Endothelial cell of umbilical vein (primary cell): ENCODE measurements around the gene TLE1. TPM values are rescaled to one million over a fixed set of nuclear protein-coding genes. Genes with fewer than 3 reads are reported as not detected.

Source experiments
- BruUV-seq: library from RNA; stranded (reverse); fragments of 400-500 nt; replicated peaks from 2 replicates; lab custom pipeline; 2021; lab: Mats Ljungman, UMichigan
- CTCF ChIA-PET: fragments of 300-600, 350-600 bp; sonication (Branson Sonifier 250); formaldehyde crosslinking; loops from one replicate; lab custom pipeline; 2021; ENCODE audit warnings: antibody characterized with exemption, inconsistent platforms; lab: Charles Lee
- POLR2A ChIA-PET: fragments of 300-600, 350-600 bp; sonication (Branson Sonifier 250); formaldehyde crosslinking; loops from one replicate; lab custom pipeline; 2021; ENCODE audit warnings: antibody characterized with exemption, inconsistent platforms; lab: Charles Lee
- DNase-seq: peaks from one replicate; pipeline ENCODE4 v3.0.0-alpha.2; 2011; ENCODE audit warnings: low read depth, low spot score
- FAIRE-seq: peaks from 2 replicates; lab custom pipeline; 2011; peaks lifted over from hg19 to GRCh38; lab: Jason Lieb, UNC
- H2AFZ ChIP-seq: 2 replicates; pipeline ENCODE4 v1.6.0; 2012; ENCODE audit warnings: low read depth, low read length, control low read depth, inconsistent platforms
- H3K27ac ChIP-seq: 2 replicates; pipeline ENCODE4 v1.5.1; 2011; ENCODE audit warnings: low read depth, mild to moderate bottlenecking, control low read depth, low read length, moderate library complexity; ENCODE audit not compliant: insufficient read depth
- H3K27me3 ChIP-seq, 2 experiments: 2 replicates each; pipeline versions ENCODE4 v1.6.0 to v1.6.1; 2011; ENCODE audit warnings: low read length in 2 of 2, mixed read lengths in 1 of 2; ENCODE audit not compliant: control insufficient read depth in 2 of 2, insufficient read depth in 2 of 2
- H3K36me3 ChIP-seq, 2 experiments: 2 replicates in 1 of 2; 3 replicates in 1 of 2; pipeline ENCODE4 v1.5.1; 2011; ENCODE audit warnings: low read length in 2 of 2, mild to moderate bottlenecking in 1 of 2, moderate library complexity in 1 of 2; ENCODE audit not compliant: control insufficient read depth in 2 of 2, insufficient read depth in 2 of 2; ENCODE audit errors: extremely low read depth in 1 of 2
- H3K4me1 ChIP-seq: 3 replicates; pipeline ENCODE4 v1.5.1; 2011; ENCODE audit warnings: mild to moderate bottlenecking, low read length; ENCODE audit not compliant: control insufficient read depth, insufficient read depth; ENCODE audit errors: extremely low read depth
- H3K4me2 ChIP-seq: 2 replicates; pipeline ENCODE4 v1.6.1; 2011; ENCODE audit warnings: low read length, control low read depth, mixed read lengths; ENCODE audit not compliant: insufficient read depth
- H3K4me3 ChIP-seq, 3 experiments: fragments of 200-600 bp in 1 of 3; sonication (generic), shearing (Covaris generic) in 1 of 3; replicated peaks in 1 of 3; 2 replicates each; pipeline ENCODE4 v1.5.1; 2011 to 2016; ENCODE audit warnings: control low read depth in 3 of 3, low read length in 3 of 3, mild to moderate bottlenecking in 2 of 3, inconsistent platforms in 1 of 3, low read depth in 1 of 3, moderate library complexity in 1 of 3; ENCODE audit not compliant: insufficient read depth in 1 of 3
- H3K79me2 ChIP-seq: 2 replicates; pipeline ENCODE4 v1.6.0; 2012; ENCODE audit warnings: low read length, inconsistent platforms; ENCODE audit not compliant: control insufficient read depth, insufficient read depth
- H3K9ac ChIP-seq: replicated peaks from 2 replicates; pipeline ENCODE3; 2011; ENCODE audit warnings: low read length, control low read depth; ENCODE audit not compliant: insufficient read depth; ENCODE audit errors: extremely low read depth
- H3K9me1 ChIP-seq: replicated peaks from 3 replicates; pipeline ENCODE4 v1.6.0; 2011; ENCODE audit warnings: mild to moderate bottlenecking, low read length; ENCODE audit not compliant: control insufficient read depth, insufficient read depth; ENCODE audit errors: extremely low read depth
- H3K9me3 ChIP-seq: replicated peaks from 2 replicates; pipeline ENCODE4 v1.5.1; 2012; ENCODE audit warnings: low read length, inconsistent platforms; ENCODE audit not compliant: control insufficient read depth, insufficient read depth
- H4K20me1 ChIP-seq: replicated peaks from 2 replicates; pipeline ENCODE3; 2011; ENCODE audit warnings: mild to moderate bottlenecking, low read length; ENCODE audit not compliant: control insufficient read depth, insufficient read depth; ENCODE audit errors: extremely low read depth
- CTCF ChIP-seq, 2 donors: IDR thresholded peaks; 1 replicate in 1 of 2; 2 replicates in 1 of 2; pipeline ENCODE4 v1.5.1; 2011; ENCODE audit warnings: low read length in 2 of 2, mild to moderate bottlenecking in 2 of 2, moderate library complexity in 2 of 2, control low read depth in 1 of 2, inconsistent platforms in 1 of 2, low read depth in 1 of 2; ENCODE audit not compliant: insufficient read depth in 1 of 2; ENCODE audit errors: extremely low read depth in 1 of 2
- EZH2 ChIP-seq: IDR thresholded peaks from 2 replicates; pipeline ENCODE4 v1.6.1; 2012; ENCODE audit warnings: borderline replicate concordance, low read depth, mild to moderate bottlenecking, moderate library complexity, low read length, inconsistent platforms; ENCODE audit not compliant: severe bottlenecking
- FOS ChIP-seq: IDR thresholded peaks from 2 replicates; pipeline ENCODE4 v1.6.1; 2011; ENCODE audit warnings: mild to moderate bottlenecking, low read length, moderate library complexity, borderline replicate concordance; ENCODE audit not compliant: insufficient read depth
- GATA2 ChIP-seq: IDR thresholded peaks from 2 replicates; pipeline ENCODE4 v1.7.0; 2011; ENCODE audit warnings: low read depth, mild to moderate bottlenecking, moderate library complexity, mixed read lengths, low read length; ENCODE audit not compliant: insufficient read length, insufficient read depth
- JUN ChIP-seq: IDR thresholded peaks from 2 replicates; pipeline ENCODE4 v1.6.1; 2011; ENCODE audit warnings: borderline replicate concordance, low read depth; ENCODE audit not compliant: insufficient read length, insufficient read depth
- MAX ChIP-seq: IDR thresholded peaks from 2 replicates; pipeline ENCODE4 v1.6.1; 2011; ENCODE audit not compliant: insufficient read depth, insufficient read length
- MYC ChIP-seq: IDR thresholded peaks from one replicate; pipeline ENCODE4 v1.6.1; 2011; ENCODE audit warnings: mild to moderate bottlenecking, low read depth, low read length
- POLR2A ChIP-seq: IDR thresholded peaks from 2 replicates; pipeline ENCODE4 v1.6.1; 2012; ENCODE audit warnings: low read depth, mild to moderate bottlenecking, control low read depth, low read length
- POLR2AphosphoS5 ChIP-seq: IDR thresholded peaks from 2 replicates; pipeline ENCODE4 v1.6.1; 2012; ENCODE audit warnings: low read depth, mild to moderate bottlenecking, control low read depth, low read length, moderate library complexity; ENCODE audit not compliant: insufficient read depth
- dilution Hi-C: fragments of 300-500 bp; cut with MboI; formaldehyde crosslinking; loops from one replicate; pipeline ENCODE4 v1.15.0; 2019; ENCODE audit warnings: low sequenced_read_pairs; ENCODE audit not compliant: extremely low pct_ligation_motif_present
- intact Hi-C: fragments of 100-400 bp; cut with micrococcal nuclease; formaldehyde crosslinking; loops from one replicate; pipeline ENCODE4 v1.10.0; 2022
- polyA plus RNA-seq, 4 experiments: library from polyadenylated mRNA; depleted of rRNA in 3 of 4; stranded (reverse) in 3 of 4; unstranded in 1 of 4; fragments of >200 nt; gene quantifications; 2 replicates each; pipeline versions ENCODE4 v1.2.1 to v1.2.3, GENCODE V29; 2011 to 2012; ENCODE audit warnings: missing spikeins in 1 of 4
- total RNA-seq: library from RNA; stranded (reverse); gene quantifications from 2 replicates; pipeline ENCODE4 v1.2.3, GENCODE V29; 2021

TLE1 gene
- total and polyA plus RNA-seq, 2 donors (not counting 3 experiments of a cell fraction or from before 2014, with no cell fraction given) = 55.0 to 58.2 TPM

- H2AFZ ChIP-seq = no peak overlapping the region
- dilution Hi-C loops (no loop called here), intact Hi-C loops (no loop called here)
- ChIA-PET CTCF (interaction anchor here (0.8 to 1.1 kb wide), 2 partner anchors 52 to 108 kb away, joined by 3 to 4 read pairs; no protein-coding TSS in a partner anchor), POLR2A (no interaction called here)
- no peak overlapping the region for H3K27ac ChIP-seq
- BruUV-seq = no TSS peak
- FAIRE-seq (no peak), DNase-seq (no peak)
- H3K9me3 ChIP-seq = no peaks in the 10 kb centered on the region
- H4K20me1 ChIP-seq = no peaks in the 10 kb centered on the region
- H3K9ac ChIP-seq = no peak overlapping the region
- no peak overlapping the region for H3K4me2 ChIP-seq
- no peak for TF ChIP-seq JUN
- no peak for TF ChIP-seq MAX
- TF ChIP-seq POLR2AphosphoS5 = no peak
- TF ChIP-seq CTCF (IDR thresholded peaks at IDR 0.05; ENCODE audit: extremely low read depth in 1 of 2, insufficient read depth in 1 of 2, low read depth in 1 of 2, low read length in 2 of 2) = no peak
- no peak for TF ChIP-seq GATA2
- TF ChIP-seq POLR2A = no peak
- no peak for TF ChIP-seq MYC
- TF ChIP-seq FOS = no peak
- no peak for TF ChIP-seq EZH2
- no peaks in the 10 kb centered on the region for H3K9me1 ChIP-seq
- H3K36me3 ChIP-seq = peaks cover 10% of the 10 kb centered on the region in 2 experiments
- no peaks in the 10 kb centered on the region for H3K27me3 ChIP-seq
- H3K4me3 ChIP-seq = no peak overlapping the region
- no peaks in the 10 kb centered on the region for H3K4me1 ChIP-seq
- no peaks in the 10 kb centered on the region for H3K79me2 ChIP-seq
Observed at GRCh38 chr9:81631218-81631745, 58.1 kb downstream of the TLE1 start.
